ENCODE results near the gene SLC39A8. TPM values are rescaled to one million over a fixed set of nuclear protein-coding genes. Genes with fewer than 3 reads are reported as not detected.

The SLC39A8 gene
- total RNA-seq, 1 experiment from 2014 or later: 13.2 TPM

GRCh38 chr4:102341201-102341600, 4.1 kb downstream of the SLC39A8 start:
- CTCF ChIA-PET: no interaction called here
- intact Hi-C loops (cut with micrococcal nuclease): no loop called here
- Histone ChIP-seq H3K27ac (ENCODE audit: low read depth, low read length) (no peak overlapping the region), H3K9me2 (ENCODE audit: insufficient read depth) (no peaks in the 10 kb centered on the region), H3K4me1 (ENCODE audit: control insufficient read depth in 1 of 2, insufficient read depth in 2 of 2, low read length in 2 of 2) (peaks cover 3 to 25% of the 10 kb centered on the region in 2 experiments; a peak in 3 of 4 replicates), H3K9me3 (ENCODE audit: control insufficient read depth in 1 of 2, insufficient read depth in 1 of 2, low read depth in 1 of 2, low read length in 2 of 2) (no peaks in the 10 kb centered on the region), H3K9ac (ENCODE audit: low read length) (no peak overlapping the region), H3K79me2 (ENCODE audit: insufficient read depth, low read length) (no peaks in the 10 kb centered on the region), H3K36me3 (ENCODE audit: control insufficient read depth in 1 of 2, insufficient read depth in 2 of 2, low read length in 2 of 2) (no peaks in the 10 kb centered on the region), H4K20me1 (ENCODE audit: insufficient read depth) (no peaks in the 10 kb centered on the region), H3K27me3 (ENCODE audit: insufficient read depth, low read length) (no peaks in the 10 kb centered on the region), H3K4me3 (replicated peaks in 1 of 2; ENCODE audit: low read depth in 1 of 2, low read length in 2 of 2) (no peak overlapping the region), H2AFZ (ENCODE audit: low read depth, low read length, poor library complexity, severe bottlenecking) (no peak overlapping the region), H3K4me2 (ENCODE audit: low read length) (no peak overlapping the region)
- RAD21 ChIA-PET (ENCODE audit: low non-redundant PET in 1 of 2, low total read pairs in 2 of 2, uncharacterized antibody in 2 of 2, unreplicated experiment in 2 of 2): no interaction called here
- ATAC-seq (no peak), DNase-seq (ENCODE audit: low read depth, low spot score) (no peak)
- POLR2A ChIA-PET: no interaction called here
- no TSS peak for BruUV-seq (replicated peaks)
- TF ChIP-seq CEBPB (IDR thresholded peaks at IDR 0.05; ENCODE audit: low read depth) (no peak), ZNF274 (IDR thresholded peaks at IDR 0.05; ENCODE audit: low read depth, low read length) (no peak), CTCF (IDR thresholded peaks at IDR 0.05 in 2 of 3, conservative IDR thresholded peaks at IDR 0.05 in 1 of 3; ENCODE audit: borderline replicate concordance in 1 of 3, insufficient read depth in 1 of 3, low read depth in 2 of 3, low read length in 2 of 3) (no peak), POLR2AphosphoS5 (IDR thresholded peaks at IDR 0.05; ENCODE audit: low read depth, low read length) (no peak), YY1 (IDR thresholded peaks at IDR 0.05; ENCODE audit: extremely low read depth, insufficient replicate concordance, low read depth, low read length) (no peak), CBX3 (IDR thresholded peaks at IDR 0.05; ENCODE audit: low read depth) (no peak), JUND (IDR thresholded peaks at IDR 0.05) (no peak), ATF3 (IDR thresholded peaks at IDR 0.05) (no peak), TCF7L2 (IDR thresholded peaks at IDR 0.05; ENCODE audit: borderline replicate concordance, extremely low read depth, insufficient read depth, insufficient read length) (no peak), RAD21 (IDR thresholded peaks at IDR 0.05; ENCODE audit: low read depth) (no peak), ELF1 (IDR thresholded peaks at IDR 0.05; ENCODE audit: borderline replicate concordance, low read depth) (no peak), SRF (IDR thresholded peaks at IDR 0.05; ENCODE audit: low read depth) (no peak), FOSL1 (IDR thresholded peaks at IDR 0.05; ENCODE audit: low read depth) (no peak), ZFX (IDR thresholded peaks at IDR 0.05) (no peak), SP1 (IDR thresholded peaks at IDR 0.05; ENCODE audit: low read depth) (no peak), POLR2A (IDR thresholded peaks at IDR 0.05; ENCODE audit: borderline replicate concordance, extremely low read depth, insufficient read depth, insufficient read length) (no peak)
- TF ChIP-seq, protein P1, sequence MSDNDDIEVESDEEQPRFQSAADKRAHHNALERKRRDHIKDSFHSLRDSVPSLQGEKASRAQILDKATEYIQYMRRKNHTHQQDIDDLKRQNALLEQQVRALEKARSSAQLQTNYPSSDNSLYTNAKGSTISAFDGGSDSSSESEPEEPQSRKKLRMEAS (IDR thresholded peaks at IDR 0.05): no peak
